Transverse colon (tissue), 4 donors: ENCODE measurements around the gene TEKT4. TPM values are rescaled to one million over a fixed set of nuclear protein-coding genes. Genes with fewer than 3 reads are reported as not detected.
A peak's percentile ranks its signal among the peaks of the same experiment; 100 is the strongest.

Experiments
- DNase-seq: peaks from one replicate; pipeline ENCODE4 v3.0.0-alpha.2; 2019
- H3K27ac ChIP-seq, 4 donors: fragments of 200-600 bp; sonication (generic); 2 replicates each; pipeline ENCODE4 v1.5.1; 2016 to 2018; ENCODE audit warnings: inconsistent platforms in 4 of 4
- H3K27me3 ChIP-seq: fragments of 200-600 bp; sonication (generic); 2 replicates; pipeline ENCODE4 v1.5.1; 2017; ENCODE audit warnings: inconsistent platforms
- H3K36me3 ChIP-seq, 4 donors: fragments of 200-600 bp; sonication (generic); 2 replicates each; pipeline ENCODE4 v1.5.1; 2017 to 2019; ENCODE audit warnings: inconsistent platforms in 4 of 4
- H3K4me1 ChIP-seq, 4 donors: fragments of 200-600 bp; sonication (generic); 2 replicates each; pipeline ENCODE4 v1.5.1; 2017 to 2020; ENCODE audit warnings: inconsistent platforms in 4 of 4
- H3K4me3 ChIP-seq, 4 donors: fragments of 200-600 bp; sonication (generic); 1 replicate in 1 of 4; 2 replicates in 3 of 4; pipeline versions ENCODE4 v1.5.1 to v1.6.1; 2017 to 2019; ENCODE audit warnings: inconsistent platforms in 4 of 4
- H3K9me3 ChIP-seq, 2 donors: fragments of 200-600 bp; sonication (generic); 2 replicates each; pipeline ENCODE4 v1.5.1; 2017 to 2019; ENCODE audit warnings: inconsistent platforms in 2 of 2
- EP300 ChIP-seq: sonication (generic); formaldehyde crosslinking; IDR thresholded peaks from one replicate; pipeline ENCODE4 v1.6.1; 2017; ENCODE audit warnings: antibody characterized with exemption, low read depth
- POLR2A ChIP-seq: fragments of 450-650 bp; IDR thresholded peaks from one replicate; pipeline ENCODE4 v1.6.1; 2016; ENCODE audit warnings: antibody characterized with exemption, mild to moderate bottlenecking, moderate library complexity
- POLR2AphosphoS5 ChIP-seq, 3 donors: sonication (generic); formaldehyde crosslinking; IDR thresholded peaks; one replicate each; pipeline ENCODE4 v1.6.1; 2016; ENCODE audit warnings: antibody characterized with exemption in 3 of 3
- WGBS, 2 donors: methylation state at CpG; one replicate each; pipeline ENCODE4 v1.1.5; 2018; ENCODE audit warnings: low coverage in 1 of 2; 5-methylcytosine and 5-hydroxymethylcytosine counted together
- in situ Hi-C, 4 donors: fragments of 200-750 bp; cut with MboI; loops; one replicate each; pipeline versions ENCODE4 v1.15.0 to v1.15.1; 2017; ENCODE audit warnings: low sequenced_read_pairs in 3 of 4, low pct_ligation_motif_present in 1 of 4, low pct_unique_long_range_greater_than_20kb in 1 of 4
- intact Hi-C: fragments of 100-400 bp; cut with DNase I; formaldehyde crosslinking; loops from one replicate; pipeline ENCODE4 v1.15.1; 2023; ENCODE audit warnings: low total_unique reads
- total RNA-seq, 4 donors: library from RNA; depleted of rRNA; stranded (reverse); fragments of >200 nt; gene quantifications; one replicate each; pipeline ENCODE4 v1.1.0, GENCODE V29; 2016
- TF ChIP-seq, protein P1 (sequence below), 5 experiments: fragments of 200-600 bp in 3 of 5; fragments of 450-650 bp in 2 of 5; sonication (generic) in 3 of 5; IDR thresholded peaks; 1 replicate in 2 of 5; 2 replicates in 3 of 5; pipeline ENCODE4 v1.5.1; 2016 to 2017; ENCODE audit warnings: antibody characterized with exemption in 5 of 5, inconsistent platforms in 3 of 5, mild to moderate bottlenecking in 2 of 5, moderate library complexity in 1 of 5

The TEKT4 gene
- total RNA-seq, 4 donors from 2014 or later = not detected

DNA sequence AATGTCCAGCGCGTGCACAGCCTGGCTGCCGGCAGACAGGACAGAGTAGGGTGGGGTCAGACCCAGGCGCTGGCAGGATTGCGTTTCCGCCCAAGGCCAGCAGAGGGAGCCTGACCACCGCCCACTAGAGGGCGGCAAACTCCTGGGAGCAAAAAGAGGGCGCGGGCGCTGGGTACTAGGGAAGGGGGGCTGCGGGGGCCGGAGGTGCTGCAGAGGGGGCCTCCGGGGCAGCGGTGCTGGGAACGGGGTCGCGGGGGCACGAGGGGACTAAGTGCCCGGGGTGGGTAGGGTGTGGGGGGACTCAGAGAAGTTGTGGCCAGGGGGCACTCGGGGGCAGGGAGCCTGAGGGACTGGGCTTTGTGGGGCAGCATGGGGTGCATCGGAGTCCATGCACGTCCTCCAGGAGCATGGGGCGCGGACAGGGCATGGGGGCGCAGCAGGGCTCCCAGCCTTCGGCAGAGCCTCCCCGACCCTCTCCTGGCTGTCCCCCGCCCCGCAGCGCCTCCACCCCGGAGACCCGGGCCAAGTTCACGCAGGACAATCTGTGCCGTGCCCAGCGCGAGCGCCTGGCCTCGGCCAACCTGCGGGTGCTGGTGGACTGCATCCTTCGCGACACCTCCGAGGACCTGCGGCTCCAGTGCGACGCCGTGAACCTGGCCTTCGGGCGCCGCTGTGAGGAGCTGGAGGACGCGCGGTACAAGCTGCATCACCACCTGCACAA, 3.2 kb downstream of the TEKT4 start:
- 49% methylated on average over 52 of the region's 53 CpGs; no CpG with 5 or more reads in 1 of the 2 donors for WGBS, 2 donors
- TF ChIP-seq, protein P1, sequence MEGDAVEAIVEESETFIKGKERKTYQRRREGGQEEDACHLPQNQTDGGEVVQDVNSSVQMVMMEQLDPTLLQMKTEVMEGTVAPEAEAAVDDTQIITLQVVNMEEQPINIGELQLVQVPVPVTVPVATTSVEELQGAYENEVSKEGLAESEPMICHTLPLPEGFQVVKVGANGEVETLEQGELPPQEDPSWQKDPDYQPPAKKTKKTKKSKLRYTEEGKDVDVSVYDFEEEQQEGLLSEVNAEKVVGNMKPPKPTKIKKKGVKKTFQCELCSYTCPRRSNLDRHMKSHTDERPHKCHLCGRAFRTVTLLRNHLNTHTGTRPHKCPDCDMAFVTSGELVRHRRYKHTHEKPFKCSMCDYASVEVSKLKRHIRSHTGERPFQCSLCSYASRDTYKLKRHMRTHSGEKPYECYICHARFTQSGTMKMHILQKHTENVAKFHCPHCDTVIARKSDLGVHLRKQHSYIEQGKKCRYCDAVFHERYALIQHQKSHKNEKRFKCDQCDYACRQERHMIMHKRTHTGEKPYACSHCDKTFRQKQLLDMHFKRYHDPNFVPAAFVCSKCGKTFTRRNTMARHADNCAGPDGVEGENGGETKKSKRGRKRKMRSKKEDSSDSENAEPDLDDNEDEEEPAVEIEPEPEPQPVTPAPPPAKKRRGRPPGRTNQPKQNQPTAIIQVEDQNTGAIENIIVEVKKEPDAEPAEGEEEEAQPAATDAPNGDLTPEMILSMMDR (IDR thresholded peaks at IDR 0.05) = peak; percentile 51 to 81 (median 65)
- TF ChIP-seq EP300 = no peak
- intact Hi-C loops = no loop called here
- in situ Hi-C loops = no loop called here
- no peaks in the 10 kb centered on the region for H3K36me3 ChIP-seq
- H3K27me3 ChIP-seq = peaks cover 43% of the 10 kb centered on the region
- DNase-seq = peak; percentile 47
- no peaks in the 10 kb centered on the region for H3K4me1 ChIP-seq
- no peak overlapping the region for H3K4me3 ChIP-seq
- H3K9me3 ChIP-seq = no peaks in the 10 kb centered on the region
- H3K27ac ChIP-seq = no peak overlapping the region

DNA sequence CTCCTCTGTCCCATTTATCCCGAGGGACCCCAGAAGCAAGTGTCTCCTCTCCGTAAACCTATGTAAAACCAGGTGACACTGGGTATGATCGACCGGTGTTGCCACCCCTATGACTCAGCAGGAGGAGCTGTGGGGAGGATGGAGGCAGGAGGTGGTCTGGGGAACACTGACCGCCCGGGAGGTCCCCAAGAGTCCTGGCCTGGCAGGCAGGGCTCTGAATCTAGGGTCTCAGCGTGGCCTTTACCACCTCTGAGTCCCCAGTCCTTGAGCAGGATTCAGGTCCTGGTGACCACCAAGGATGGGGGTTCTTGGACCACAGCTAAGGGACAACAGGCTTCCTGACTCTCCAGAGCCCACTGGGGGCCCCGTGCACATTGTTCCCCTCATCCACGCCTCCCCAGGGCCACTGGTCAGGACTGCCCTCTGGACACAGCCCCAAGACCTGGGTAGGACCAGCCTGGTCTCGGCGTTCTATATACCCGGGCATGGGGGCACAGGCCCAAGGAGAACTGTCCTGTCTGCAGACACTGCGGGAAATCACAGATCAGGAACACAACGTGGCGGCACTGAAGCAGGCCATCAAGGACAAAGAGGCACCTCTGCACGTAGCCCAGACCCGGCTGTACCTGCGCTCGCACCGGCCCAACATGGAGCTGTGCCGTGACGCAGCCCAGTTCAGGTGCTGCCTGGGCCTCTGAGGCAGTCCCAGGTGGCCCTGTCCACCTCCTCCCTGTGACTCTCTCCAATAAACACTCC, 4.0 kb downstream of the TEKT4 start:
- peaks cover 39% of the 10 kb centered on the region for H3K27me3 ChIP-seq
- no peaks in the 10 kb centered on the region for H3K9me3 ChIP-seq
- DNase-seq = no peak
- no peak overlapping the region for H3K27ac ChIP-seq
- no peaks in the 10 kb centered on the region for H3K4me1 ChIP-seq
- in situ Hi-C loops = no loop called here
- intact Hi-C loops = no loop called here
- no peak for TF ChIP-seq EP300
- TF ChIP-seq POLR2AphosphoS5 (IDR thresholded peaks at IDR 0.05) = no peak
- no peak for TF ChIP-seq POLR2A
- TF ChIP-seq, protein P1 (IDR thresholded peaks at IDR 0.05) = no peak
- no peaks in the 10 kb centered on the region for H3K36me3 ChIP-seq
- 88% methylated on average over 17 of the region's 22 CpGs; no CpG with 5 or more reads in 1 of the 2 donors for WGBS, 2 donors
- H3K4me3 ChIP-seq = no peak overlapping the region

DNA sequence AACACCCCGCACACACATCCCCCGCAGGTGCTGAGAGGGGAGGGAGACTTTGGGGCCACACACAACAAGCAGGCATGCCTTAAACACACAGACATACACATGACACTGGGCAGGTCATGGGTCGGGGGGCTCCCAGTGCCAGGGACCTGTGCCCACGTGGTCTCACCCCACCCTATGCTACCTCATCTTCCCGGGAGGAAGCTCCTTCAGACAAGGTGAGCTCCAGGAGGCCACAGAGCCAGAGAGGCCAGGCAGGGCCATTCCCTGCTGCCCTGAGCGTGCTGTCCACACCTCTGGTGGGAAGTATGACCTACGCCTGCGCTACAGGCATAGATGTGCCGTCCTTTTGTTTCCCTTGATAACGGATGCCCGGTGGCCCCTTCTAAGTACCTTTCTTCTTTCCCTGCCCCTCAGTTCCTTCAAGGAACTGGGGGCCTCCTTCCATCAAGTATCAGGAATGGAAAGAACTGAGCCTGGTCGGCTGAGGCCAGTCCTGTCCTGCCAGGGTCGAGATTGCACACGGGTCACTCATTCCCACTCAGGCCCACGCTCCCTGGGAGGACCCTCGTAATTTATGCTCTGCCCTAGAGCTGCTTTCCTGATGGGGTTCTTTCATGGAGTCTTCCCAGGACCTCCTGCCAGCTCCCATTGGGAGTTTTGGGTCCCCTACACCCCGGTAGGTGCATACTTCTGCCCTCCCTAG, 4.7 kb downstream of the TEKT4 start:
- in situ Hi-C loops = no loop called here
- intact Hi-C loops = no loop called here
- Histone ChIP-seq H3K27ac (no peak overlapping the region), H3K9me3 (no peaks in the 10 kb centered on the region), H3K4me1 (no peaks in the 10 kb centered on the region), H3K4me3 (no peak overlapping the region), H3K36me3 (no peaks in the 10 kb centered on the region), H3K27me3 (peaks cover 32% of the 10 kb centered on the region)
- WGBS, 2 donors = 73 to 76% methylated on average over 3 to 17 of the region's 17 CpGs
- DNase-seq = no peak
- no peak for TF ChIP-seq POLR2AphosphoS5 (IDR thresholded peaks at IDR 0.05)
- no peak for TF ChIP-seq EP300
- TF ChIP-seq POLR2A = no peak
- TF ChIP-seq, protein P1 (IDR thresholded peaks at IDR 0.05) = no peak

DNA sequence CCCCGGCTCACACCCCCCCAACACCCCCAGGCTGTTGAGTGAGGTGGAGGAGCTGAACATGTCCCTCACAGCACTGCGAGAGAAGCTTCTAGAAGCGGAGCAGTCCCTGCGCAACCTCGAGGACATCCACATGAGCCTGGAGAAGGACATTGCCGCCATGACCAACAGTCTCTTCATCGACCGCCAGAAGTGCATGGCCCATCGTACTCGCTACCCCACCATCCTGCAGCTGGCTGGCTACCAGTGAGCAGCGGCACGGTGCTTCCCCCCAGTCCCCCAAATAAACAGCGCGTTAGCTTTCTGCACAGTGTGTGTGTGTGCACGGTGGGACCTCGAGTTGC, 5.3 kb downstream of the TEKT4 start:
- DNase-seq = no peak
- Histone ChIP-seq H3K27ac (no peak overlapping the region), H3K36me3 (no peaks in the 10 kb centered on the region), H3K4me3 (no peak overlapping the region), H3K9me3 (no peaks in the 10 kb centered on the region), H3K27me3 (peaks cover 26% of the 10 kb centered on the region), H3K4me1 (no peaks in the 10 kb centered on the region)
- TF ChIP-seq POLR2AphosphoS5 (IDR thresholded peaks at IDR 0.05) (no peak), POLR2A (no peak), EP300 (no peak)
- TF ChIP-seq, protein P1 (IDR thresholded peaks at IDR 0.05) = no peak
- in situ Hi-C loops = no loop called here
- intact Hi-C loops = no loop called here
- WGBS, 2 donors = 84% methylated on average over 16 of the region's 16 CpGs; no CpG with 5 or more reads in 1 of the 2 donors
